Measurements from ENCODE around the gene PRDM16.

Gene PRDM16

GRCh38 chr1:3457910-3458883 is 389.2 kb downstream of the PRDM16 start:
- DNase-seq: no peak

GRCh38 chr1:3459051-3459908 is 390.3 kb downstream of the PRDM16 start:
- no peak for DNase-seq

- DNase-seq: no peak
Measured at GRCh38 chr1:3459940-3460671, 391.1 kb downstream of the PRDM16 start.

- DNase-seq: no peak
Measured at GRCh38 chr1:3460672-3461131, 391.7 kb downstream of the PRDM16 start.

- no peak for DNase-seq
Measured at GRCh38 chr1:3461238-3461933, 392.4 kb downstream of the PRDM16 start.

- DNase-seq: no peak
Measured at GRCh38 chr1:3461934-3462275, 392.9 kb downstream of the PRDM16 start.

GRCh38 chr1:3462356-3463012 is 393.5 kb downstream of the PRDM16 start:
- DNase-seq: no peak

GRCh38 chr1:3463013-3463385 is 394.0 kb downstream of the PRDM16 start:
- no peak for DNase-seq

- no peak for DNase-seq
Measured at GRCh38 chr1:3463408-3463863, 394.4 kb downstream of the PRDM16 start.

GRCh38 chr1:3463891-3464648 is 395.1 kb downstream of the PRDM16 start:
- no peak for DNase-seq

- no peak for DNase-seq
Measured at GRCh38 chr1:3464649-3465025, 395.6 kb downstream of the PRDM16 start.

- no peak for DNase-seq
Measured at GRCh38 chr1:3465091-3465934, 396.3 kb downstream of the PRDM16 start.

- DNase-seq: no peak
Measured at GRCh38 chr1:3465935-3466321, 396.9 kb downstream of the PRDM16 start.

- DNase-seq: no peak
Measured at GRCh38 chr1:3466366-3467075, 397.5 kb downstream of the PRDM16 start.

- no peak for DNase-seq
Measured at GRCh38 chr1:3467096-3468036, 398.4 kb downstream of the PRDM16 start.

GRCh38 chr1:3468236-3469103 is 399.5 kb downstream of the PRDM16 start:
- no peak for DNase-seq
